ENCODE measurements around the gene CD3E. TPM values are rescaled to one million over a fixed set of nuclear protein-coding genes. Genes with fewer than 3 reads are reported as not detected.

Gene CD3E
- total RNA-seq, 1 experiment from 2014 or later, result 0.51 TPM

GRCh38 chr11:118325283-118325682, 20.8 kb downstream of the CD3E start:
- DNase-seq (ENCODE audit: low read depth, low spot score) (no peak), ATAC-seq (no peak)
- Histone ChIP-seq H3K36me3 (ENCODE audit: control insufficient read depth, insufficient read depth, low read length) (no peaks in the 10 kb centered on the region), H3K9me3 (ENCODE audit: control insufficient read depth, insufficient read depth, low read depth, low read length) (no peaks in the 10 kb centered on the region), H3K27me3 (ENCODE audit: control insufficient read depth, insufficient read depth, low read length) (no peaks in the 10 kb centered on the region), H3K4me1 (ENCODE audit: control insufficient read depth, insufficient read depth, low read length) (no peaks in the 10 kb centered on the region), H3K4me3 (ENCODE audit: low read depth in 2 of 2, low read length in 2 of 2) (no peak overlapping the region), H3K27ac (ENCODE audit: low read length) (no peak overlapping the region)
- TF ChIP-seq POLR2AphosphoS5 (IDR thresholded peaks at IDR 0.05; ENCODE audit: low read depth, low read length), result no peak
- no peak for TF ChIP-seq SIN3A (IDR thresholded peaks at IDR 0.05; ENCODE audit: borderline replicate concordance, insufficient read depth, low read depth, low read length)
- TF ChIP-seq REST (IDR thresholded peaks at IDR 0.05; ENCODE audit: insufficient read depth in 1 of 2, low read depth in 2 of 2, low read length in 1 of 2), result no peak
- no peak for TF ChIP-seq CTCF (IDR thresholded peaks at IDR 0.05)
- TF ChIP-seq TCF7L2 (IDR thresholded peaks at IDR 0.05; ENCODE audit: low read depth, low read length), result no peak
- CTCF ChIA-PET, result no interaction called here
- POLR2A ChIA-PET, result no interaction called here
- BruUV-seq (replicated peaks), result no TSS peak
- intact Hi-C loops (cut with micrococcal nuclease; ENCODE audit: unreplicated experiment) (no loop called here), in situ Hi-C loops (cut with HindIII; ENCODE audit: low pct_unique_long_range_greater_than_20kb, low sequenced_read_pairs) (no loop called here)

GRCh38 chr11:118328745-118329144, 24.2 kb downstream of the CD3E start:
- Histone ChIP-seq H3K9me3 (ENCODE audit: control insufficient read depth, insufficient read depth, low read depth, low read length) (no peaks in the 10 kb centered on the region), H3K4me3 (ENCODE audit: low read depth in 2 of 2, low read length in 2 of 2) (no peak overlapping the region), H3K27me3 (ENCODE audit: control insufficient read depth, insufficient read depth, low read length) (no peaks in the 10 kb centered on the region), H3K27ac (ENCODE audit: low read length) (no peak overlapping the region), H3K36me3 (ENCODE audit: control insufficient read depth, insufficient read depth, low read length) (no peaks in the 10 kb centered on the region), H3K4me1 (ENCODE audit: control insufficient read depth, insufficient read depth, low read length) (no peaks in the 10 kb centered on the region)
- no peak for ATAC-seq
- intact Hi-C loops (cut with micrococcal nuclease; ENCODE audit: unreplicated experiment) (no loop called here), in situ Hi-C loops (cut with HindIII; ENCODE audit: low pct_unique_long_range_greater_than_20kb, low sequenced_read_pairs) (no loop called here)
- POLR2A ChIA-PET, result interaction anchor here (1.3 kb wide), 1 partner anchor 26 kb away, joined by 4 read pairs; no protein-coding TSS in a partner anchor
- BruUV-seq (replicated peaks), result no TSS peak
- no peak for DNase-seq (ENCODE audit: low read depth, low spot score)
- CTCF ChIA-PET, result no interaction called here
- TF ChIP-seq SIN3A (IDR thresholded peaks at IDR 0.05; ENCODE audit: borderline replicate concordance, insufficient read depth, low read depth, low read length), result no peak
- no peak for TF ChIP-seq TCF7L2 (IDR thresholded peaks at IDR 0.05; ENCODE audit: low read depth, low read length)
- no peak for TF ChIP-seq CTCF (IDR thresholded peaks at IDR 0.05)
- TF ChIP-seq POLR2AphosphoS5 (IDR thresholded peaks at IDR 0.05; ENCODE audit: low read depth, low read length), result no peak
- TF ChIP-seq REST (IDR thresholded peaks at IDR 0.05; ENCODE audit: insufficient read depth in 1 of 2, low read depth in 2 of 2, low read length in 1 of 2), result no peak

All from Panc1 (cell line).